ENCODE data around the gene WHAMM.
"Not testable (repeated sequence)": the region's sequence is repeated elsewhere in the genome, so short reads cannot be mapped to it uniquely, and the experiment has no call there.

The WHAMM gene

GRCh38 chr15:82812994-82813393, 3.6 kb downstream of the WHAMM start:
- Histone ChIP-seq H3K27me3 (ENCODE audit: insufficient read depth, low read depth, severe bottlenecking) (no peaks in the 10 kb centered on the region), H3K36me3 (peaks cover 26% of the 10 kb centered on the region), H3K4me3 (ENCODE audit: low read depth, low read length) (no peak overlapping the region), H3K27ac (no peak overlapping the region), H3K9me3 (ENCODE audit: severe bottlenecking) (no peaks in the 10 kb centered on the region)
- no peak for DNase-seq
- no peak for TF ChIP-seq CTCF (IDR thresholded peaks at IDR 0.05; ENCODE audit: low read depth, low read length)

DNA sequence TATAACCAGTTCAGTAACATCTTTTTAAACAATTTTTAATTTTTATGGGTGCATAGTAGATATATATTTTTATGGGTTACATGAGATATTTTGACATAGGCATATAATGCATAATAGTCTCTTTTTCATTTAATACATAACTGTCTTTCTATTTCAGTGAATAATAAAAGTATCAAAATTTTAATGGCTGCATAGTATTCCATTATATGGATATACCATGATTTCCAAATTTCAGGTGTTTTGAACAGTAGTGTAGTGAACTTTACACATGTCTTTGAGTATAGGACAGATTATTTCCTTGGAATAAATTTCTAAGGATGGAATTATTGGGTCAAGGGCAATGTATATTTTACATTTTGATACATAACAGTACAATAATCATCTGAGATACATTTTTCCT, 10.7 kb downstream of the WHAMM start:
- H3K27me3 ChIP-seq (ENCODE audit: insufficient read depth, low read depth, severe bottlenecking) = no peaks in the 10 kb centered on the region
- TF ChIP-seq CTCF (IDR thresholded peaks at IDR 0.05; ENCODE audit: low read depth, low read length) = no peak
- DNase-seq = no peak
- H3K27ac ChIP-seq = no peak overlapping the region
- peaks cover 45% of the 10 kb centered on the region for H3K36me3 ChIP-seq
- H3K4me3 ChIP-seq (ENCODE audit: low read depth, low read length) = no peak overlapping the region
- no peaks in the 10 kb centered on the region for H3K9me3 ChIP-seq (ENCODE audit: severe bottlenecking)

- H3K4me3 ChIP-seq (ENCODE audit: low read depth, low read length); H3K27ac ChIP-seq; DNase-seq; H3K27me3 ChIP-seq (ENCODE audit: insufficient read depth, low read depth, severe bottlenecking); H3K9me3 ChIP-seq (ENCODE audit: severe bottlenecking): not testable (repeated sequence)
- peaks cover 40% of the 10 kb centered on the region for H3K36me3 ChIP-seq
These were observed 12.0 kb downstream of the WHAMM start for GRCh38 chr15:82821396-82821795.

- not testable (repeated sequence) for H3K27ac ChIP-seq; DNase-seq; H3K27me3 ChIP-seq (ENCODE audit: insufficient read depth, low read depth, severe bottlenecking); H3K4me3 ChIP-seq (ENCODE audit: low read depth, low read length); H3K9me3 ChIP-seq (ENCODE audit: severe bottlenecking)
- peaks cover 45% of the 10 kb centered on the region for H3K36me3 ChIP-seq
These were observed 12.4 kb downstream of the WHAMM start for GRCh38 chr15:82821851-82822250.

- no peak overlapping the region for H3K27ac ChIP-seq
- no peaks in the 10 kb centered on the region for H3K9me3 ChIP-seq (ENCODE audit: severe bottlenecking)
- TF ChIP-seq CTCF (IDR thresholded peaks at IDR 0.05; ENCODE audit: low read depth, low read length) = no peak
- no peak for DNase-seq
- no peaks in the 10 kb centered on the region for H3K27me3 ChIP-seq (ENCODE audit: insufficient read depth, low read depth, severe bottlenecking)
- no peak overlapping the region for H3K4me3 ChIP-seq (ENCODE audit: low read depth, low read length)
- H3K36me3 ChIP-seq = peaks cover 46% of the 10 kb centered on the region
These were observed 13.6 kb downstream of the WHAMM start for GRCh38 chr15:82823049-82823448.

DNA sequence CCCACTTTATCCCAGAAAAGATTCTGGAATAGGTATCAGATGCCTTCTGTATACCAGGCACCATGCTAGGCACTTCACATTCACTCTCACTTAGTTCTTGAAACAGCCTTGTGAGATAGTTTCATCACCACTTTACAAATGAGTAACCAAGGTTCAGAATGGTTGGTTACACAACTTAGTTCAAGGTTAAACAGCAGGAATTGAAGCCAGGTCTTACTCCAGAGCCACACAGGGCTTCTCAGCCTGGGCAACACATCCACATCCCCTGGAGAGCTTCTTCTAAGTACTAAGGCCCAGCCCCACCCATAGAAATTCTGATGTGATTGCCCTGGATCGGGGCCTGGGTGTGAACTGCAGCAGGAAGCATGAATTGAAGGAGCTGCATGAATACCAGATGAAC, 18.6 kb downstream of the WHAMM start:
- H3K36me3 ChIP-seq = peaks cover 56% of the 10 kb centered on the region

More for the DNA sequence above, 18.6 kb downstream of the WHAMM start:
- Histone ChIP-seq H3K4me3 (ENCODE audit: low read depth, low read length) (no peak overlapping the region), H3K27me3 (ENCODE audit: insufficient read depth, low read depth, severe bottlenecking) (no peaks in the 10 kb centered on the region), H3K27ac (no peak overlapping the region), H3K9me3 (ENCODE audit: severe bottlenecking) (no peaks in the 10 kb centered on the region)
- no peak for TF ChIP-seq CTCF (IDR thresholded peaks at IDR 0.05; ENCODE audit: low read depth, low read length)
- DNase-seq = no peak
